Measurements from ENCODE around the gene SLC19A2.
A peak's percentile ranks its signal among the peaks of the same experiment; 100 is the strongest.

Gene SLC19A2

GRCh38 chr1:169486281-169487051 is 722 bp upstream of the SLC19A2 start:
- Histone ChIP-seq H3K4me1 (ENCODE audit: control insufficient read depth in 1 of 2, insufficient read depth in 2 of 2, low read length in 2 of 2) (peaks cover 6 to 11% of the 10 kb centered on the region in 2 donors), H3K27ac (ENCODE audit: low read length) (peak overlapping the region; percentile 98), H3K9me3 (ENCODE audit: control insufficient read depth in 1 of 2, low read length in 2 of 2) (no peaks in the 10 kb centered on the region), H3K27me3 (ENCODE audit: low read depth, low read length) (no peaks in the 10 kb centered on the region), H3K36me3 (ENCODE audit: control insufficient read depth in 1 of 2, insufficient read depth in 2 of 2, low read length in 2 of 2) (peaks cover 0 to 12% of the 10 kb centered on the region in 2 donors), H3K4me3 (ENCODE audit: low read depth in 1 of 2, low read length in 2 of 2) (peak overlapping the region; percentile 83 to 86)

DNA sequence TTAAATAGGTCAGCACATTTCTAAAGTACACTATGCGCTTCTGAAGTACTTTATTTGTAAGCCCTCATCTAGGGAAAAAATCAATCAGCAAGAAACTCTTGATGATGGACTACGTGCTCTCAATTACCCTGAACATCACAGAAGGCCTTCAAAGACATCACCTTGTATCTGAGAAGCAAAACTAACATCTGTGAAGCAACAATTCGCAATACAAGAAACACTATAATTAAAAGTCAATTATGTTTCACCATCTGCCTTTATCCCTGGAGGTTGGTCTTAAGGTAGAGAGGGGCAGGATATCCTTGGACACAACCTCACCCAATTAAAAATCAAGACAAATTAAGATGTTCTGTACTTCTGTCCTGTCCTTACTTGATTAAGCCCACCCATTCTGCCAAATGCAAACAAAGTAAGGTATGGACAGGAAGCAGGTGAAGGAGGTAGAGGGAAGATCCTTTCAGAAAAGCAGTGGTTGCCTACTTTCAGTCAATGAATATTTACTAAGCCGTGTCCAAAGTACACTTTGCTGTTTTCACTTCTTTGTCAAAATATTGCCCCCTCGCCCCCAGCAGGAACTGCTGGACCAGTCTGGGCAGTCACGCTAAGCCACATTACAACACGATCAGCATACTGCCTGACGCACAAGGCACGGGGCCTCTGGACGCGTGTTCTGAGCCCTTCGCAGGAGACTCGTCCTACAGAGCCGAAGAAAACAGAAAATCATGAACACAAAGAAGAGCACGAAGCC is 887 bp downstream of the SLC19A2 start:
- Histone ChIP-seq H3K4me1 (ENCODE audit: control insufficient read depth in 1 of 2, insufficient read depth in 2 of 2, low read length in 2 of 2) (peaks cover 6 to 11% of the 10 kb centered on the region in 2 donors), H3K27me3 (ENCODE audit: low read depth, low read length) (no peaks in the 10 kb centered on the region), H3K27ac (ENCODE audit: low read length) (peak overlapping the region; percentile 94), H3K4me3 (ENCODE audit: low read depth in 1 of 2, low read length in 2 of 2) (peak overlapping the region; percentile 83 to 86), H3K9me3 (ENCODE audit: control insufficient read depth in 1 of 2, low read length in 2 of 2) (no peaks in the 10 kb centered on the region), H3K36me3 (ENCODE audit: control insufficient read depth in 1 of 2, insufficient read depth in 2 of 2, low read length in 2 of 2) (peaks cover 0 to 12% of the 10 kb centered on the region in 2 donors)

GRCh38 chr1:169484101-169484500 is 1.6 kb downstream of the SLC19A2 start:
- Histone ChIP-seq H3K9me3 (ENCODE audit: control insufficient read depth in 1 of 2, low read length in 2 of 2) (no peaks in the 10 kb centered on the region), H3K27ac (ENCODE audit: low read length) (peak overlapping the region; percentile 46), H3K4me3 (ENCODE audit: low read depth in 1 of 2, low read length in 2 of 2) (peak overlapping the region; percentile 83 to 86), H3K4me1 (ENCODE audit: control insufficient read depth in 1 of 2, insufficient read depth in 2 of 2, low read length in 2 of 2) (peaks cover 6 to 11% of the 10 kb centered on the region in 2 donors), H3K36me3 (ENCODE audit: control insufficient read depth in 1 of 2, insufficient read depth in 2 of 2, low read length in 2 of 2) (peaks cover 0 to 12% of the 10 kb centered on the region in 2 donors), H3K27me3 (ENCODE audit: low read depth, low read length) (no peaks in the 10 kb centered on the region)

DNA sequence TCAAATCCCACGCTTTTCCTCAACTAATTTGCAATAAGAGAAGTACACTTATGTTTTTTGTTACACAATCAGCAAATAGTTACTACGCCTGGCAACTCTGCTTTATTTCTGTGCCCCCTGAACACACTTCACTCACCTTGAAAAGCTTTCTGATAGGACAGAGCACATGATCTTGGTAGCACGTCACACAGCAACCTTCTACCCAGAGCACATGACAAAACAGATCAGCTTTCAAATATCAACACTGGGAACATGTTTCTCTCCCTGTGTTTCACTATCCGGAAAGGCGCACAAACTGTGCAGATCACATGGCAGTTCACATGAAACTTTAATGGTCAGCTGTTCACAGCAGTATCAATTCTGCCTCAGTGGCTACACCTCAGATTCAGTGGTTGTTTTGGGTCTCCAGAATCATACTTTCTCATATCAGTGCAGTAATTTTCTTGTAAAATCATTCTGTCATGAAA is 2.2 kb downstream of the SLC19A2 start:
- peak overlapping the region; percentile 46 for H3K27ac ChIP-seq (ENCODE audit: low read length)
- H3K9me3 ChIP-seq (ENCODE audit: control insufficient read depth in 1 of 2, low read length in 2 of 2), result no peaks in the 10 kb centered on the region
- H3K4me1 ChIP-seq (ENCODE audit: control insufficient read depth in 1 of 2, insufficient read depth in 2 of 2, low read length in 2 of 2), result peaks cover 6 to 11% of the 10 kb centered on the region in 2 donors

GRCh38 chr1:169479363-169480066 is 6.2 kb downstream of the SLC19A2 start:
- peaks cover 3 to 6% of the 10 kb centered on the region in 2 donors for H3K4me1 ChIP-seq (ENCODE audit: control insufficient read depth in 1 of 2, insufficient read depth in 2 of 2, low read length in 2 of 2)
- H3K27ac ChIP-seq (ENCODE audit: low read length), result no peak overlapping the region
- no peak overlapping the region for H3K4me3 ChIP-seq (ENCODE audit: low read depth in 1 of 2, low read length in 2 of 2)
- H3K9me3 ChIP-seq (ENCODE audit: control insufficient read depth in 1 of 2, low read length in 2 of 2), result no peaks in the 10 kb centered on the region
- peaks cover 3 to 6% of the 10 kb centered on the region in 2 donors for H3K36me3 ChIP-seq (ENCODE audit: control insufficient read depth in 1 of 2, insufficient read depth in 2 of 2, low read length in 2 of 2)
- H3K27me3 ChIP-seq (ENCODE audit: low read depth, low read length), result no peaks in the 10 kb centered on the region

More for the DNA sequence above, 2.2 kb downstream of the SLC19A2 start:
- Histone ChIP-seq H3K27me3 (ENCODE audit: low read depth, low read length) (no peaks in the 10 kb centered on the region), H3K4me3 (ENCODE audit: low read depth in 1 of 2, low read length in 2 of 2) (peak overlapping the region; percentile 83 to 86), H3K36me3 (ENCODE audit: control insufficient read depth in 1 of 2, insufficient read depth in 2 of 2, low read length in 2 of 2) (peaks cover 0 to 12% of the 10 kb centered on the region in 2 donors)

- Histone ChIP-seq H3K36me3 (ENCODE audit: control insufficient read depth in 1 of 2, insufficient read depth in 2 of 2, low read length in 2 of 2) (peaks cover 3 to 6% of the 10 kb centered on the region in 2 donors), H3K27ac (ENCODE audit: low read length) (no peak overlapping the region), H3K4me3 (ENCODE audit: low read depth in 1 of 2, low read length in 2 of 2) (no peak overlapping the region), H3K4me1 (ENCODE audit: control insufficient read depth in 1 of 2, insufficient read depth in 2 of 2, low read length in 2 of 2) (no peaks in the 10 kb centered on the region), H3K27me3 (ENCODE audit: low read depth, low read length) (no peaks in the 10 kb centered on the region), H3K9me3 (ENCODE audit: control insufficient read depth in 1 of 2, low read length in 2 of 2) (no peaks in the 10 kb centered on the region)
These were observed 7.6 kb downstream of the SLC19A2 start for GRCh38 chr1:169478094-169478672.

DNA sequence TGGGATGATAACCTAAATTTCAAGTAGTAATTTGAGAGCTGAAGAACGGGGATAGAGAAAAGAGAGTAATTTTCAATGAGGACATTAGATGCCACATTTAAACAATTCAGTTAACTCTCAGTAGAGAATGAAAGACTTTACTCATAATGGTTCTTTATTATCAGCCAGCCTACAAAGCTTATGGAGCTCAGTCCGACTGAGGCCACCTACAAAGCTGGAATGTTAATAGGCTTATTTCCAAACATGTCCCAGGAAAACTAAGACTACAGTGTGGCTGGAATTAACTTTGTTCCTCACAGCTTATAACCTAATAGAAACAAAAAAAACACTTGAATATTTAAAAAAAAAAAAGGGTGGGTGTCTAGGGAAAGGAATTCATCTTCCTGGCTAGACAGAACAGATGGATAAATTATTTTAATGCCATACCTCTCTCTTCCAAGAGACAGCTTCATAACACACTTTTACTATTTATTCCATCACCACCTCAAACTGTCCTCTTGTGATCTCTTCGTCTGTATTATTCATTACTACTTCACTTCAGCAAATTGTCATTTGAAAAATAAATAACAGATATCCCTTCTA is 9.8 kb downstream of the SLC19A2 start:
- Histone ChIP-seq H3K27ac (ENCODE audit: low read length) (no peak overlapping the region), H3K36me3 (ENCODE audit: control insufficient read depth in 1 of 2, insufficient read depth in 2 of 2, low read length in 2 of 2) (peaks cover 3 to 6% of the 10 kb centered on the region in 2 donors), H3K9me3 (ENCODE audit: control insufficient read depth in 1 of 2, low read length in 2 of 2) (no peaks in the 10 kb centered on the region), H3K27me3 (ENCODE audit: low read depth, low read length) (no peaks in the 10 kb centered on the region), H3K4me1 (ENCODE audit: control insufficient read depth in 1 of 2, insufficient read depth in 2 of 2, low read length in 2 of 2) (no peaks in the 10 kb centered on the region), H3K4me3 (ENCODE audit: low read depth in 1 of 2, low read length in 2 of 2) (no peak overlapping the region)

GRCh38 chr1:169474302-169474995 is 11.3 kb downstream of the SLC19A2 start:
- Histone ChIP-seq H3K9me3 (ENCODE audit: control insufficient read depth in 1 of 2, low read length in 2 of 2) (no peaks in the 10 kb centered on the region), H3K27me3 (ENCODE audit: low read depth, low read length) (no peaks in the 10 kb centered on the region), H3K27ac (ENCODE audit: low read length) (no peak overlapping the region), H3K36me3 (ENCODE audit: control insufficient read depth in 1 of 2, insufficient read depth in 2 of 2, low read length in 2 of 2) (peaks cover 3 to 6% of the 10 kb centered on the region in 2 donors), H3K4me1 (ENCODE audit: control insufficient read depth in 1 of 2, insufficient read depth in 2 of 2, low read length in 2 of 2) (no peaks in the 10 kb centered on the region), H3K4me3 (ENCODE audit: low read depth in 1 of 2, low read length in 2 of 2) (no peak overlapping the region)

GRCh38 chr1:169473347-169473746 is 12.4 kb downstream of the SLC19A2 start:
- no peaks in the 10 kb centered on the region for H3K4me1 ChIP-seq (ENCODE audit: control insufficient read depth in 1 of 2, insufficient read depth in 2 of 2, low read length in 2 of 2)
- no peaks in the 10 kb centered on the region for H3K9me3 ChIP-seq (ENCODE audit: control insufficient read depth in 1 of 2, low read length in 2 of 2)
- H3K36me3 ChIP-seq (ENCODE audit: control insufficient read depth in 1 of 2, insufficient read depth in 2 of 2, low read length in 2 of 2), result peaks cover 6 to 8% of the 10 kb centered on the region in 2 donors
- no peak overlapping the region for H3K4me3 ChIP-seq (ENCODE audit: low read depth in 1 of 2, low read length in 2 of 2)
- H3K27me3 ChIP-seq (ENCODE audit: low read depth, low read length), result no peaks in the 10 kb centered on the region
- H3K27ac ChIP-seq (ENCODE audit: low read length), result no peak overlapping the region

- no peak overlapping the region for H3K4me3 ChIP-seq (ENCODE audit: low read depth in 1 of 2, low read length in 2 of 2)
- no peaks in the 10 kb centered on the region for H3K9me3 ChIP-seq (ENCODE audit: control insufficient read depth in 1 of 2, low read length in 2 of 2)
- H3K4me1 ChIP-seq (ENCODE audit: control insufficient read depth in 1 of 2, insufficient read depth in 2 of 2, low read length in 2 of 2), result no peaks in the 10 kb centered on the region
- peaks cover 6 to 11% of the 10 kb centered on the region in 2 donors for H3K36me3 ChIP-seq (ENCODE audit: control insufficient read depth in 1 of 2, insufficient read depth in 2 of 2, low read length in 2 of 2)
- H3K27me3 ChIP-seq (ENCODE audit: low read depth, low read length), result no peaks in the 10 kb centered on the region
- H3K27ac ChIP-seq (ENCODE audit: low read length), result no peak overlapping the region
These were observed 13.0 kb downstream of the SLC19A2 start for GRCh38 chr1:169472738-169473137.
